Stimulated activated CD4-positive, alpha-beta T cell treated with anti-CD3 and anti-CD28 coated beads, TNF-alpha, amount 100 ng/mL, for 24 hours (primary cell): ENCODE results near the gene VAPB.

Experiments
- DNase-seq, 3 experiments: peaks; one replicate each; pipeline ENCODE4 v3.0.0-alpha.2; 2020; ENCODE audit warnings: low read depth in 3 of 3

The VAPB gene

DNA sequence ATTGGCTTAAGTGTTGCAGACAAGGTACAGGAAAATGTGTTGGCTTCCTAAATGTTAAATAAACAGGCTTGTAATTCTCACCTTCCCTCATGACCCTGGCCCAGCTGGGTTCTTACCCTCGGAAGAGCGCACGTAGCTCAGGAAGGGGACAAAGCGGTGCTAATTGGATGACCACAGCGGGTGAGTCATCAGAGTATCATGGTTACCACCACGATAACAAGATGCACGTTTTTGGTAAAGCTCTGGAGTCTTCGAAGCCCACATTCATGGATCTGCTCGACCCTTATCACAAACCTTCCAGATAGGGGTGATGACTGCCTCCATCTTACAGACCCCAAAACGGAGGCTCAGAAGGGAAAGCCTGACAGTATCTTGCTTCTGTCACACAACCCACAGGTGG lies 93.4 kb downstream of the VAPB start:
- DNase-seq, result no peak

DNA sequence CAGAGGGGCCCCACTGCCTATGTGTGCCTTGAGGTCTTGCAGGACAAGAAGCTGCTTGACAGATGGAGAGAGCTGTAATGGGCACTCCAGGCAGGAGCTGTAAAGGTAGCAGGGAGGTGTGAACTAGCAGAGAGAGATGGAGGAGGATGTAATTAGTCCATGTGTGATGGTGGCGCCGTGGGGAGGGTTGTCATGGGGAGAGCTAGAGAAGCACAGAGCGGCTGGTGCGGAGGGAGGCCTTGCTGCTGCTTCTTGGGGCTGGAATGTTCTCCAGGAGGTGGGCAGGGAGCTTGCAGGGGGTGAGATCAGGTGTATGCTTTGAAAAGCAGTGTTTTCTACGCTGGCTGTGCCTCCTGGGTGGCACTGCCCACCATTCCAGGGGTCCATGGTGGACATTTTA lies 94.0 kb downstream of the VAPB start:
- no peak for DNase-seq

DNA sequence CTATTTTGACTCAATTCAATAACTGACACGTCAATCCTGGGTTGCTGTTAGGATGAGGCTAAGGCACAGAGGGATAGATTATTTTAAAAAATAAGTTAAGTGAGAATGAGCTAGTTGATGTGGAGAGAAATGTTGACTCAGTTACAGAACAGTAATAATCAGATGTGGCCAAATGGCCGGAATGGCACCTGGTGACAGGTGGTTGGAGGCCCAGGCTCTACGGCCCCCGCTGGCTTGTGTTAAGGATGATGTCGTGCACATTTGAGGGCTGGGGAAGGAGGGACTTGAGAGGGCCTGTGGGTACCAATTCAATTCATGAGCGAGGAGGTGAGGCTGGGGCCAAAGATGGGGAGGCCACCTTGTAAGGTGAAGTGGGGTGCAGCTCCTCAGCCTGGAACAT lies 94.4 kb downstream of the VAPB start:
- DNase-seq, result no peak

DNA sequence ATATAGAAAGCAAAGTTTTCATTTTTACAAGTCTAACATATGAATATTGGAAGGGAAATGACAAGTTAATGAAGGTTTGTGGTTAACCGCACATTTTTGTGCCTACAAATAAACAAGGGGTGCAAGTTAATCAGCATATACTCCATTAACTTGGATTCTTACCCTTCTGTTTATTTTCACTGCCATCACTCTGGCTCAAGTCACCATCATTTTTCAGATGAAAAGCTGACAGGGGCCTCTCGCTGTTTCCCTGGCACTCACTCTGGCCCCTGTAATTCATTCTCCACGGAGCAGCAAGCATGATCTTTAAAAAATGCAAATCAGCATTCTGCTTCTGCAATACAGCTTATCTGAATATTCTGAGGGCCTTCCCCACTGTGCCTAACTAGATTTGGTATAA lies 96.4 kb downstream of the VAPB start:
- no peak for DNase-seq

DNA sequence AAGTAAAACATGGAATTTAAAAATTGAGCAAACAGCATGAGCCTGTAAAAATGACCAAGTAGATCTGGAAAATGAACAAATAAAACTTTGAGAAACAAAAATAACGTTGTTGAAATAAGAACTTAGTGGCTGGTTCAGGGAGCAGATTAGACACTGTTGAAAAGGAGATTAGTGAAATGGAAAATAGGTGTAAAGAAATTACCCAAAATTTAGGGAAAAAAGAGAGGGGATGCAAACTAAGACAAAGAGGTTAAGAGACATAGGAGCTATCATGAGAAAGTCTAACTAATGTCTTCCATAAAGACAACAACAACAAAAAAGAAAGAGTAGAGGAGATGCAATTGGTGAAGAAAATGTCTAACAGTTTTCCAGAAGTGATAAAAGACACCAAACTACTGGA lies 97.2 kb downstream of the VAPB start:
- DNase-seq, result no peak

DNA sequence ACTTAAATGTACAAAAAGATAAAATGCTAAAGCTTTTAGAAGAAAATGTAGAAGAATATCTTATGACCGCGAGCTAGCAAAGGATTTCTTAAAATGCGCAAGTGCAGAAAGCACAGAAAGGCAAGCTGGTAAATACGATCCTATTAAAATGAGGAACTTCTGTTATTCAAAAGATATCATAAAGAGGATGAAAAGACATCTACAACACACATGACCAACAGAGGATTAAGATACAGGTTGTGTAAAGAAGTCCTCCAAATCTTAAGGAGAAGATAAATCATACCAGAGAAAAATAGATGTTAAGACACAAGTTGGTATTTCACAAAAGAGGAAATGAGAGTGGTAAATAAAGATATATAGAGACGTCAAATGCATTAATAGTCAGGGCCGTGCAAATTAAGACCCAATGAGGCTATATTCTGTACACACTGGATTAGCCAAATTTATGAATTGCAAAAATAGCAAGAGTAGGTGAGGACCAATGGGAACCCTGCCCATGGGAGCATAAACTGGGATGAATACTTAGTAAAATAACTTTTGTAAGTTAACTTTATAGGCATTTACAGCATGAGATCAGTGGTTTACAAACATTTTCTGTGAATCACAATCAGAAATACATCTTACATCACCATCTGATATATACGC lies 103.2 kb downstream of the VAPB start:
- DNase-seq, result no peak

DNA sequence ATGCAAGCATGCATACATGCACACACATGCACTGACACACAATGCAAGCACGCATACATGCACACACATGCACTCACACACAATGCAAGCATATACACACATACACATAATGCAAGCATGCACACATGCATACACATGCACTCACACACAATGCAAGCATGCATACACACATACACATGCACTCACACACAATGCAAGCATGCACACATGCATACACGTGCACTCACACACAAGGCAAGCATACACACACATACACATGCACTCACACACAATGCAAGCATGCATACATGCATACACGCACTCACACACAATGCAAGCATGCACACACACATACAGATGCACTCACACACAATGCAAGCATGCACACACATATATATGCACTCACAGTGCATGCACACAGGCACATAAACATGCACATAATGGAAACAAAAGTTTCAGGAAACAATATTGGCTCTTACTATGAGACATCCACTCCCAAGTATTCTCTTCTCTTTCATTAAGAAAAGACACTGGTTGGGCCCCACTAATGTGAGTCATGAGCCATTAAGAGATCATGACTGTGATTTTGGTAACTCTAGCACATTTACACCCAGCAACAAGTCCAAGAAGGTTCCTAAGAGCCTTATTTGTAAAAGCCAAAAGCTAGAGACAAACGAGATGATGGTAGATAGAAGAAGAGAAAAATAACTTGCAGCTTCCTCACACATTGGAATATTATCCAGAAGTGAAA lies 103.9 kb downstream of the VAPB start:
- no peak for DNase-seq

DNA sequence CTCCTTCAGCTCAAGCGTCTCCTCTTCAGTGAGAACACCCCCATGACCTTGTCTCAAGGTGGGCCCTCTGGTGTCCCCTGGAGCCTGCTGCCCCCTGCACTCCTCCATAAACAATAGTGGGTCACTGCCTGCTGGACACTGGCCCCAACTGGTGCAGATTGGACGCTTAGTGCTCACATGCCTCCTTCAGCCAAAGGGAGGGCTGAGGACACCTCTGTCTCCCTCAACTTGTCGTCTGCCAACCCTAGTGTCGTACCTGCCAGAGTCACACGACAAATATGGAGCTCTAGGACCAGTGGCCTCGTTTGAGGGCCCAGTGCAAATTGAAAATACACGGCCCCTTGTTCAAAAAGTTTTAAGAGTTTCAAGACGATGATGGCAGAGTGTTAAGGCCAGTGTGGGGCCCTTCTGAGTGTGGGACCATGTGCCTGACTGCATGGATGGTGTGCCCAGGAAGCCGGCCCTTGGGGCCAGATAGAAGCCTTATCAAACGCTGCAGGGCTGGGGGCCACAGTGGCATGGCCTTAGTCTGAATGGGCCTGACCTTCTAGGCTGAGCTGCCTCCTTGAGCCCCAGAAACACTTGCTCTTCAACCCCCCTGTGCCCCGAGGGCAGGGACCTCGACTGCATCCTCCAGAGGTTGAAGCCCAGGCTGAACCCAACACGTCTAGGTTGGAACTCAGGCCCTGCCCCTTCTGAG lies 106.0 kb downstream of the VAPB start:
- no peak for DNase-seq

DNA sequence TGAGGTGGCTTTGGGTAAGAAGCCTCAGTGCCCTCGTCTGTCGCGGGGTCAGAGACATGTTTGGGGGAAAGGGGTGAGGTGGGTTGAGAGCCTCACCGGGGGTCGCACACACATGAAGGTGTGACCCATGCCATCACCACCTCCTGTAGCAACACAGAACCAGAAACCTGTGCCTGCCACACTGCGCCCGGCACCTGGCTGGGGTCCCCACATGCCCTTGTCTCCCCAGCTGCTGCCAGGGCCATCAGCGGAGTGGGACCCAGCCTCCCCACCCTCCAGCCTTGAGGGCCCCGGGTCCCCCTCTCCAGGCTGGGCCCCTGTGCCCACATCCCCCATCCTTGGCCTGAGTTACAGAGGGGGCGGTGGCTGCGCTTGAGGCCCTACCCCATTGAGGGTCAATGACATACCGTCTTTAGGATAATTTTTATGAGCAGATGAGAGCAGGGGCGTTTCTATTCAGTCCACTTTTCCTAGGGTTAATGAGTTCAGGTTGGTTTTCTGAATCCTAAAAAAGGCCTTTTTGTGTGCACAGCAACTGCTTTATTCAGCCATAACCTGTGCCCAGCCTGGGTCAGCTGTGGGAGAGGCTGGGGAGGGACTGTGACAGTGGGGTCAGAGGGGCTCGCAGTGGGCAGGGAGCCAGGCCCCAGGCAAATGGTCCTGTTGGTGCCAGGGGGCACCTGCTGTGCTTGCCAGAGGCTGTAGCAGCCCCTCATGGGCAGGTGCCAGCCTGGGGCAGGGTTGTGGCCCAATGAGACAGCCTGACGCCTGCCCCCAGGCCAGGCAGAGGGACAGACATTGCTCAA lies 106.8 kb downstream of the VAPB start:
- DNase-seq, result no peak

DNA sequence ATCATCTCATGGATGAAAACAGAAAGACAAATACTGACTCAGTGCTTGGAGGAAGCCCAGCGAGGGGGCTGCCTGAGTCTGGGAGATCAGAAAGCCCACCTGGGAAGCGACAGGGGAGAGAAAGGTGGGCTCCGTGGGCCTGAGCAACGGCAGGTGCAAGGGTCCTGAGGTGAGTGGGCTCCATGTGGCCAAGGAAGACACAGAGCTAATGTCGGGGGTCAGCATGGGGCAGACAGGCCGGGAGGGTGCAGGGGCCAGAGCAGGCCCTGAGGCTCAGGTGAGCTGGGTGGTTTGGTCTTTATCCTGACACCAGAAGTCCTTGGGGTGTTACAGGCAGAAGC lies 107.4 kb downstream of the VAPB start:
- no peak for DNase-seq

DNA sequence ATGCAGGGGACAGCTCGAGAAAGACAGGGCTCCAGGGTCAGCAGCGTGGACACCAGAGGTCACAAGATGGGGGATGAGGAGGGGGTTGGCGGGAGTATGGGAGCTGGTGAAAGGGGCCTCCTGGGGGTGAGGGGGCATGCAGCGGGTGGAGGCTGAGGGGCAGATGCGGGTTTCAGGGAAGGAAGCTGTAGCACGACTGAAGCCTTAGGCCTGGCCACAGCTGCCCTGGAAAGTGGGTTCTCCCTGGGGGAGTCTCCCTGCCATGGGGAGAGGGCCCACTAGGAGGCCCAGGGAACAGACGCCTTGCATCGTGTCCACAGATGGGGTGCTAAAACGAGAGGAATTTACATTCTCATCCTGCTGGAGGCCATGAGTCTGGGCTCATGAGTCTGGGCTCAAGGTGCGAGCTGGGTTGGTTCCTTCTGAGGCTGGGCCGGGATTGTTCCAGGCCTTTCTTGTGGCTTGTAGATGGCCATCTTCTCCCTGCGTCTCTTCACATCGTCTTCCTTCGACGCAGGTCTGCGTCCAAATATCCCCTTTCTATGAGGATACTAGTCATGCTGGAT lies 108.1 kb downstream of the VAPB start:
- DNase-seq, result no peak

DNA sequence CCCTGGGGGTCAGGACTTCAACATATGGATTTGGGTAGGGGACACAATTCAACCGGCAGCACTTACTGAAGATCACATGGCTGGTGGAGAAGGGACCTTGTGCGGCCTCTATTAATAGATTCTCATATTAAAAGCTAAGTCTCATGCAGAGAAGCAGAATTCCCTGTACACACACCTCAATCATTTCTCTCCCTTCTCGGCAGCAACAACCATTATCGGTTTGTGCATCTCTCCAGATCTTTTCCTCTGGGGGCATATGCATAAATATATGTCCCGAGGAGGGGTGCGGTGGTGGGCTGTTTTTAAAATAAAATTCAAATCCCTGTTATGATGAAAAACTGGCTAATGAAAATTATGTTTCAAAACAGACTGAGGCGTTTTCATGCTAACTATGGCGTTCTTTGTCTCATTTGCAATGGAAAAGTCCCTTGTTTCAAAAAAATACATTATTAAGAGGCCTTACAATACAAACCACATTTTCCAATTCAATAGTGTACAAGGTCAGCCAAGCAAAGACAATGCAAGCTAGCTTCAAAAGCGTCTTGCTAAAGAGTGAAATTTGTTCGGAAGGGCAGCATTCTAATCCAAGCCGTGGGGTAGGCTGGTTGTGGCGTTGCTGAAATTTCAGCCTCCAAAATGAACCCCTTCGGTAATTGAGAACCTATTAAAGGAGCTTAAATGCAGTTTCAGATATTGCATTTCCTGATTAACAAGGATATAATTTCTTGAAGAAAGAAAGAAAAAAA lies 108.9 kb downstream of the VAPB start:
- no peak for DNase-seq

DNA sequence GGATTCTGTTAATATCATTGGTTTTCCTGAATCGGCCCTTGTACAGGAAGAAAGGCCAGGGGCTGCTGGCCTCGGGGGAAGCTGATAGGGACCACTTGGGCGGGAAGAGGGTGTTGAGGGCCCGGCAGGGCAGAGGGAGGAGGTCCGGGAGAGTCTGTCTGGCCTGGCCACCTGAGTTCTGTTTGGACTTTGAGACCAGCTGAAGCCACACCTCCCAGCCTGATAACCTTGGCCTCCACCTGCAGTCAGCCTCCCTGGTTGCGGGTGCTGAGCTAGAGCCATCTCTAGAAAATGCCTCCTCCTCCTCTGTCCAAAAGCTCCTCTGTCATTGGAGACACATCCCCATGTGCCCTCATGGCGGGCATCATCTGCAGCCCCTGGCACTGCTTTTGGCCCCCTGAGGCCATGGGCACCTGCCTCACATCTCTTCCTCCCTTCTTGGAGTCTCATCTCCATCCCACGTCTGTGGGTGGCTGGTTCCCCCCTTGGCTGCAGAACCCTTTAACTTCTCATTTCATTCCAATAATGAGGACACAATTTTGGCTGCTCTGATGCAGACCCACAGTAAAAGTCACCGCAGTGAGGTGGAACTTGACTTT lies 109.5 kb downstream of the VAPB start:
- no peak for DNase-seq

DNA sequence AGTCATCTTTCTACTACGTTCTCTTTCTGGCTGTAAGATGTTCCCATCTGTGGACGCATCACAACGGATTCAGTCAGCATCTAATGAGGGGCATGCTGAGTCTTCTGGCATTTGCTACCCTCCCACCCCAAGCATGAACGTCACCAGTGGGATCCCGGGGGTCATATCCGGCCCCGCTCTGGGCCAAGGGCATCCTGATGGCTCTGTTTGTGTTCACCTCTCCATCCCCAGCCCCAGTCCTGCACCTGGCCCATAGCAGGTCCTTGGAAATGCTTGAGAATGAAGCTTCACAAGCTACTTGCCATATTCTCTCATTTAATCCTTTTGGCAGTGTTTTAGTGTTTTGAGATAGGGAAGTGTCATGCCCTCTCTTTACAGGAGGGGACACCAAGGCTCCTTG lies 111.2 kb downstream of the VAPB start:
- no peak for DNase-seq
